ENCODE results near the gene ICAM1. TPM values are rescaled to one million over a fixed set of nuclear protein-coding genes. Genes with fewer than 3 reads are reported as not detected.

Gene ICAM1
- total and polyA plus RNA-seq, 2 of the 8 experiments (the other 6 are each of a cell fraction or from before 2014, with no cell fraction given) = 4.0 to 9.4 TPM

GRCh38 chr19:10284960-10285278, 14.0 kb downstream of the ICAM1 start:
- WGBS, 2 experiments (ENCODE audit: extremely low coverage in 1 of 2, insufficient coverage in 1 of 2, insufficient read length in 1 of 2, insufficient replicate concordance in 2 of 2, low coverage in 1 of 2, low lambda C conversion rate in 2 of 2, missing lambda C conversion rate in 1 of 2) = 94% methylated on average over 13 of the region's 13 CpGs; no CpG with 5 or more reads in 1 of the 2 experiments
- H3K79me2 ChIP-seq (ENCODE audit: control insufficient read depth in 1 of 2, insufficient read depth in 2 of 2, low read length in 2 of 2) = no peaks in the 10 kb centered on the region
- no peaks in the 10 kb centered on the region; the same call in 1 of the 2 replicates for H3K79me1 ChIP-seq (ENCODE audit: low read depth, low read length)
- no peak overlapping the region for H4K8ac ChIP-seq (ENCODE audit: extremely low read depth, insufficient read depth, low read length)
- H3K56ac ChIP-seq (replicated peaks; ENCODE audit: insufficient read length, low read depth, low read length) = no peak overlapping the region
- no peak overlapping the region for H3K4ac ChIP-seq (replicated peaks; ENCODE audit: insufficient read length, low read depth, low read length)
- ChIA-PET POLR2A (ENCODE audit: partially characterized antibody) (interaction anchor here (0.9 kb wide), 2 partner anchors 23 to 38 kb away, joined by 3 read pairs; no protein-coding TSS in a partner anchor), CTCF (ENCODE audit: partially characterized antibody) (interaction anchor here (1.0 to 11.6 kb wide), 4 partner anchors 15 to 51 kb away, joined by 3 to 94 read pairs (median 12); partner anchors contain the start of gene ICAM1)
- no peak overlapping the region for H2BK20ac ChIP-seq (ENCODE audit: low read length)
- no peak overlapping the region for H2AK5ac ChIP-seq (ENCODE audit: low read depth, low read length)
- DNase-seq (ENCODE audit: low read depth in 1 of 2, low spot score in 2 of 2) = no peak
- H3K9me3 ChIP-seq (ENCODE audit: insufficient read depth in 2 of 2, low read depth in 1 of 2, low read length in 1 of 2) = no peaks in the 10 kb centered on the region
- H4K5ac ChIP-seq (ENCODE audit: insufficient read length, low read depth, low read length) = no peak overlapping the region
- no peak overlapping the region for H3K23ac ChIP-seq (ENCODE audit: insufficient read length)
- H3K18ac ChIP-seq (ENCODE audit: extremely low read depth, low read length) = no peak overlapping the region
- peaks cover 11% of the 10 kb centered on the region; the same call in 1 of the 2 replicates for H3K23me2 ChIP-seq (ENCODE audit: low read depth, low read length)
- no peak overlapping the region for H2BK5ac ChIP-seq (ENCODE audit: low read depth, low read length)
- no peak overlapping the region for H2AFZ ChIP-seq (ENCODE audit: low read length)
- H3K4me1 ChIP-seq (replicated peaks in 1 of 4; ENCODE audit: control insufficient read depth in 3 of 4, insufficient read depth in 4 of 4, low read length in 3 of 4) = peaks cover 0 to 17% (median 8%) of the 10 kb centered on the region in 4 experiments; a peak in 6 of 7 replicates
- FAIRE-seq = no peak
- no peak overlapping the region; the same call in 1 of the 2 replicates for H2BK12ac ChIP-seq (ENCODE audit: low read depth, low read length)
- no peak overlapping the region for H2BK15ac ChIP-seq (ENCODE audit: low read length)
- no peak overlapping the region for H3K4me3 ChIP-seq (ENCODE audit: extremely low read depth in 1 of 4, insufficient read depth in 2 of 4, low read depth in 3 of 4, low read length in 4 of 4)
- no peak overlapping the region for H2BK120ac ChIP-seq (replicated peaks; ENCODE audit: low read depth, low read length)
- no peak overlapping the region for H3K4me2 ChIP-seq (ENCODE audit: insufficient read depth in 1 of 2, low read depth in 2 of 2, low read length in 2 of 2)
- H3K14ac ChIP-seq (ENCODE audit: insufficient read length) = no peak overlapping the region
- H3K27ac ChIP-seq (ENCODE audit: low read depth, low read length) = no peak overlapping the region
- no peak overlapping the region for H4K91ac ChIP-seq (replicated peaks; ENCODE audit: insufficient read length, low read length)
- H3K27me3 ChIP-seq (replicated peaks in 1 of 4; ENCODE audit: control insufficient read depth in 3 of 4, extremely low read depth in 1 of 4, insufficient read depth in 3 of 4, low read length in 3 of 4) = peaks cover 12 to 32% (median 22%) of the 10 kb centered on the region in 4 experiments
- no peaks in the 10 kb centered on the region for H3K36me3 ChIP-seq (ENCODE audit: control insufficient read depth in 2 of 4, insufficient read depth in 4 of 4, low read length in 3 of 4)
- no peaks in the 10 kb centered on the region for H4K20me1 ChIP-seq (replicated peaks in 1 of 2; ENCODE audit: control insufficient read depth in 1 of 2, insufficient read depth in 2 of 2, low read length in 2 of 2)
- H3K9ac ChIP-seq (replicated peaks in 1 of 4; ENCODE audit: extremely low read depth in 1 of 4, low read depth in 3 of 4, low read length in 3 of 4) = no peak overlapping the region
- TF ChIP-seq SIX5 (IDR thresholded peaks at IDR 0.05; ENCODE audit: low read depth, low read length) = no peak
- no peak for TF ChIP-seq KDM1A (IDR thresholded peaks at IDR 0.05; ENCODE audit: borderline replicate concordance, low read length)
- no peak for TF ChIP-seq RNF2 (IDR thresholded peaks at IDR 0.05; ENCODE audit: borderline replicate concordance, low read depth, low read length, missing control alignments, poor library complexity, severe bottlenecking)
- no peak for TF ChIP-seq PHF8 (conservative IDR thresholded peaks at IDR 0.05; ENCODE audit: low read depth, low read length)
- TF ChIP-seq ASH2L (IDR thresholded peaks at IDR 0.05; ENCODE audit: low read length) = no peak
- no peak for TF ChIP-seq ATF3 (IDR thresholded peaks at IDR 0.05; ENCODE audit: insufficient read depth, low read depth, low read length)
- no peak for TF ChIP-seq BCL11A (IDR thresholded peaks at IDR 0.05; ENCODE audit: low read depth in 2 of 2, low read length in 2 of 2)
- TF ChIP-seq JUND (IDR thresholded peaks at IDR 0.05; ENCODE audit: low read length) = no peak
- no peak for TF ChIP-seq HDAC6 (IDR thresholded peaks at IDR 0.05; ENCODE audit: low read depth, low read length)
- no peak for TF ChIP-seq CTCF (IDR thresholded peaks at IDR 0.05; ENCODE audit: control extremely low read depth in 1 of 3, insufficient read depth in 1 of 3, low read depth in 1 of 3, low read length in 3 of 3)

Data from H1 (cell line).